Measurements from ENCODE around the gene ATP6V0A1.
"Not testable (repeated sequence)": the region's sequence is repeated elsewhere in the genome, so short reads cannot be mapped to it uniquely, and the experiment has no call there.

ATP6V0A1 gene

GRCh38 chr17:42536372-42537155 lies 77.9 kb downstream of the ATP6V0A1 start:
- peak; percentile 96 for DNase-seq (ENCODE audit: insufficient read length, low spot score)
- peak; percentile 39 for FAIRE-seq

- no peak for DNase-seq (ENCODE audit: insufficient read length, low spot score)
- FAIRE-seq: no peak
These were observed 78.6 kb downstream of the ATP6V0A1 start for GRCh38 chr17:42537156-42537805.

- FAIRE-seq: no peak
These were observed 79.3 kb downstream of the ATP6V0A1 start for GRCh38 chr17:42537826-42538451.

GRCh38 chr17:42538482-42538881 lies 79.8 kb downstream of the ATP6V0A1 start:
- FAIRE-seq: no peak
- no peak for DNase-seq (ENCODE audit: insufficient read length, low spot score)

More at GRCh38 chr17:42537826-42538451, 79.3 kb downstream of the ATP6V0A1 start:
- DNase-seq (ENCODE audit: insufficient read length, low spot score): no peak

GRCh38 chr17:42540558-42540957 lies 81.9 kb downstream of the ATP6V0A1 start:
- DNase-seq (ENCODE audit: insufficient read length, low spot score); FAIRE-seq: not testable (repeated sequence)

GRCh38 chr17:42541041-42541833 lies 82.6 kb downstream of the ATP6V0A1 start:
- FAIRE-seq: no peak
- no peak for DNase-seq (ENCODE audit: insufficient read length, low spot score)

GRCh38 chr17:42543190-42544079 lies 84.8 kb downstream of the ATP6V0A1 start:
- DNase-seq (ENCODE audit: insufficient read length, low spot score): no peak
- no peak for FAIRE-seq

GRCh38 chr17:42544874-42545283 lies 86.2 kb downstream of the ATP6V0A1 start:
- FAIRE-seq: no peak

GRCh38 chr17:42545755-42546505 lies 87.3 kb downstream of the ATP6V0A1 start:
- FAIRE-seq; DNase-seq (ENCODE audit: insufficient read length, low spot score): not testable (repeated sequence)

More at GRCh38 chr17:42544874-42545283, 86.2 kb downstream of the ATP6V0A1 start:
- DNase-seq (ENCODE audit: insufficient read length, low spot score): no peak

- DNase-seq (ENCODE audit: insufficient read length, low spot score) (no peak), FAIRE-seq (no peak)
These were observed 88.4 kb downstream of the ATP6V0A1 start for GRCh38 chr17:42547001-42547461.

GRCh38 chr17:42547698-42548069 lies 89.0 kb downstream of the ATP6V0A1 start:
- DNase-seq (ENCODE audit: insufficient read length, low spot score) (no peak), FAIRE-seq (no peak)

GRCh38 chr17:42548070-42548837 lies 89.6 kb downstream of the ATP6V0A1 start:
- FAIRE-seq: peak; percentile 81
- peak; percentile 89 for DNase-seq (ENCODE audit: insufficient read length, low spot score)

GRCh38 chr17:42548993-42549755 lies 90.5 kb downstream of the ATP6V0A1 start:
- DNase-seq (ENCODE audit: insufficient read length, low spot score) (no peak), FAIRE-seq (no peak)

- DNase-seq (ENCODE audit: insufficient read length, low spot score); FAIRE-seq: not testable (repeated sequence)
These were observed 94.1 kb downstream of the ATP6V0A1 start, which contains the start of gene HSD17B1 for GRCh38 chr17:42552736-42553135. Gene HSD17B1, plus strand, starts transcription at chr17:42552923. Its CDS starts 11 bp downstream, at chr17:42552934.

- DNase-seq (ENCODE audit: insufficient read length, low spot score) (no peak), FAIRE-seq (no peak)
These were observed 94.6 kb downstream of the ATP6V0A1 start for GRCh38 chr17:42553161-42553818.

GRCh38 chr17:42553866-42554249 lies 95.2 kb downstream of the ATP6V0A1 start:
- FAIRE-seq: no peak
- DNase-seq (ENCODE audit: insufficient read length, low spot score): no peak
